Measurements from ENCODE around the gene AIP. TPM values are rescaled to one million over a fixed set of nuclear protein-coding genes. Genes with fewer than 3 reads are reported as not detected.

AIP gene
- total RNA-seq, 1 experiment from 2014 or later: 110 TPM

GRCh38 chr11:67452141-67452952 lies 30.5 kb upstream of the AIP start, which contains the start of gene GPR152:
TSS of gene GPR152 (minus strand) at chr11:67452729. CDS start at chr11:67452724, 5 bp downstream.
- ChIA-PET POLR2A (no interaction called here), CTCF (interaction anchor here (1.1 kb wide), 1 partner anchor 51 kb away, joined by 3 read pairs; the partner anchor contains the start of gene PPP1CA)
- Mint-ChIP-seq H3K9me3 (ENCODE audit: unreplicated experiment) (no peaks in the 10 kb centered on the region), H3K4me1 (ENCODE audit: low read depth, unreplicated experiment) (no peaks in the 10 kb centered on the region), H3K4me3 (ENCODE audit: unreplicated experiment) (no peak within 1 kb of the TSS), H3K36me3 (ENCODE audit: insufficient read depth, unreplicated experiment) (no peaks in the 10 kb centered on the region), H3K27me3 (ENCODE audit: insufficient read depth, unreplicated experiment) (no peaks in the 10 kb centered on the region), H3K27ac (ENCODE audit: unreplicated experiment) (no peak within 1 kb of the TSS)
- BruUV-seq (replicated peaks): no TSS peak
- no peak for DNase-seq
- Histone ChIP-seq H3K36me3 (ENCODE audit: control insufficient read depth, insufficient read depth, low read length) (no peaks in the 10 kb centered on the region), H3K27me3 (replicated peaks; ENCODE audit: control insufficient read depth, insufficient read depth, low read length) (no peaks in the 10 kb centered on the region), H3K4me1 (no peaks in the 10 kb centered on the region), H3K4me3 (ENCODE audit: low read depth, low read length) (no peak within 1 kb of the TSS), H3K9me3 (no peaks in the 10 kb centered on the region)
- intact Hi-C loops (cut with micrococcal nuclease; ENCODE audit: unreplicated experiment): no loop called here
- no peak for TF ChIP-seq CTCF (IDR thresholded peaks at IDR 0.05; ENCODE audit: insufficient read depth in 1 of 2, low read depth in 1 of 2, low read length in 1 of 2, severe bottlenecking in 1 of 2, unreplicated experiment in 1 of 2)

GRCh38 chr11:67453816-67454732 lies 28.8 kb upstream of the AIP start:
- no TSS peak for BruUV-seq (replicated peaks)
- Mint-ChIP-seq H3K4me3 (ENCODE audit: unreplicated experiment) (no peak overlapping the region), H3K27ac (ENCODE audit: unreplicated experiment) (no peak overlapping the region), H3K4me1 (ENCODE audit: low read depth, unreplicated experiment) (no peaks in the 10 kb centered on the region), H3K9me3 (ENCODE audit: unreplicated experiment) (no peaks in the 10 kb centered on the region), H3K27me3 (ENCODE audit: insufficient read depth, unreplicated experiment) (no peaks in the 10 kb centered on the region), H3K36me3 (ENCODE audit: insufficient read depth, unreplicated experiment) (no peaks in the 10 kb centered on the region)
- Histone ChIP-seq H3K4me3 (ENCODE audit: low read depth, low read length) (no peak overlapping the region), H3K27me3 (replicated peaks; ENCODE audit: control insufficient read depth, insufficient read depth, low read length) (no peaks in the 10 kb centered on the region), H3K36me3 (ENCODE audit: control insufficient read depth, insufficient read depth, low read length) (no peaks in the 10 kb centered on the region), H3K9me3 (no peaks in the 10 kb centered on the region), H3K4me1 (no peaks in the 10 kb centered on the region)
- ChIA-PET CTCF (no interaction called here), POLR2A (no interaction called here)
- intact Hi-C loops (cut with micrococcal nuclease; ENCODE audit: unreplicated experiment): no loop called here
- DNase-seq: no peak
- no peak for TF ChIP-seq CTCF (IDR thresholded peaks at IDR 0.05; ENCODE audit: insufficient read depth in 1 of 2, low read depth in 1 of 2, low read length in 1 of 2, severe bottlenecking in 1 of 2, unreplicated experiment in 1 of 2)

- H3K36me3 ChIP-seq (ENCODE audit: control insufficient read depth, insufficient read depth, low read length): no peaks in the 10 kb centered on the region
- POLR2A ChIA-PET: no interaction called here
- H3K27me3 ChIP-seq (replicated peaks; ENCODE audit: control insufficient read depth, insufficient read depth, low read length): no peaks in the 10 kb centered on the region
- Mint-ChIP-seq H3K27me3 (ENCODE audit: insufficient read depth, unreplicated experiment) (no peaks in the 10 kb centered on the region), H3K9me3 (ENCODE audit: unreplicated experiment) (no peaks in the 10 kb centered on the region), H3K27ac (ENCODE audit: unreplicated experiment) (no peak within 1 kb of the TSS), H3K36me3 (ENCODE audit: insufficient read depth, unreplicated experiment) (no peaks in the 10 kb centered on the region), H3K4me1 (ENCODE audit: low read depth, unreplicated experiment) (no peaks in the 10 kb centered on the region), H3K4me3 (ENCODE audit: unreplicated experiment) (no peak within 1 kb of the TSS)
- no peak for DNase-seq
- TF ChIP-seq CTCF (IDR thresholded peaks at IDR 0.05; ENCODE audit: insufficient read depth in 1 of 2, low read depth in 1 of 2, low read length in 1 of 2, severe bottlenecking in 1 of 2, unreplicated experiment in 1 of 2): no peak
- H3K4me1 ChIP-seq: no peaks in the 10 kb centered on the region
- intact Hi-C loops (cut with micrococcal nuclease; ENCODE audit: unreplicated experiment): no loop called here
- BruUV-seq (replicated peaks): no TSS peak
- CTCF ChIA-PET: no interaction called here
- H3K4me3 ChIP-seq (ENCODE audit: low read depth, low read length): no peak within 1 kb of the TSS
- no peaks in the 10 kb centered on the region for H3K9me3 ChIP-seq
Observed at GRCh38 chr11:67455054-67455453, 27.8 kb upstream of the AIP start, which contains the start of gene CABP4. TSS of gene CABP4 (plus strand) at chr11:67455354. CDS start at chr11:67455424, 70 bp downstream.
